C4-2B (cell line): ENCODE results near the gene SCGB1A1.

Experiments used
- ZFX ChIP-seq: fragments of 450-650 bp; IDR thresholded peaks from 2 replicates; pipeline ENCODE4 v1.6.1; 2017
- TF ChIP-seq, protein P1 (sequence below): fragments of 450-650 bp; conservative IDR thresholded peaks from 2 replicates; pipeline ENCODE4 v1.5.1; 2017; ENCODE audit warnings: mild to moderate bottlenecking

DNA sequence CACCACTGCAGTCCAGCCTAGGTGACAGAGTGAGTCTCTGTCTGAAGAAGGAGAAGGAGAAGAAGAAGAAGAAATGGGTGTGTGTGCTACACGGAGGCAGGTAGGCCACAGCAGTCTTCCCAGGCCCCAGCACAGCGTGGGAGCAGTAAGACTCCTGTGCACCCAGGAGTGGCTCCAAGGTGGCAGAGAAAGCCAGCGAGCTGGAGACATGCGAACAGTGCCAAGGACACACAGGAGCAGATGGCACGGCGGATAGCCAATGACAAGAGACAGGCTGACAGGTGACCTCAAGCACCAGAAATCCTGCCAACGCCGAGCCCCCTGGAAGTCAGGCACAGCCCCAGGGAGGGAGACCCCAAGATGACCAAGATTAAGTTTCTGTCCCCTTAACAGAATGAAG, 9.0 kb upstream of the SCGB1A1 start:
- TF ChIP-seq, protein P1, sequence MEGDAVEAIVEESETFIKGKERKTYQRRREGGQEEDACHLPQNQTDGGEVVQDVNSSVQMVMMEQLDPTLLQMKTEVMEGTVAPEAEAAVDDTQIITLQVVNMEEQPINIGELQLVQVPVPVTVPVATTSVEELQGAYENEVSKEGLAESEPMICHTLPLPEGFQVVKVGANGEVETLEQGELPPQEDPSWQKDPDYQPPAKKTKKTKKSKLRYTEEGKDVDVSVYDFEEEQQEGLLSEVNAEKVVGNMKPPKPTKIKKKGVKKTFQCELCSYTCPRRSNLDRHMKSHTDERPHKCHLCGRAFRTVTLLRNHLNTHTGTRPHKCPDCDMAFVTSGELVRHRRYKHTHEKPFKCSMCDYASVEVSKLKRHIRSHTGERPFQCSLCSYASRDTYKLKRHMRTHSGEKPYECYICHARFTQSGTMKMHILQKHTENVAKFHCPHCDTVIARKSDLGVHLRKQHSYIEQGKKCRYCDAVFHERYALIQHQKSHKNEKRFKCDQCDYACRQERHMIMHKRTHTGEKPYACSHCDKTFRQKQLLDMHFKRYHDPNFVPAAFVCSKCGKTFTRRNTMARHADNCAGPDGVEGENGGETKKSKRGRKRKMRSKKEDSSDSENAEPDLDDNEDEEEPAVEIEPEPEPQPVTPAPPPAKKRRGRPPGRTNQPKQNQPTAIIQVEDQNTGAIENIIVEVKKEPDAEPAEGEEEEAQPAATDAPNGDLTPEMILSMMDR, result no peak
- no peak for TF ChIP-seq ZFX
